K562 (cell line): ENCODE results near the gene KLHL12. TPM values are rescaled to one million over a fixed set of nuclear protein-coding genes. Genes with fewer than 3 reads are reported as not detected.

Experiments
- ATAC-seq: fragments of 200-7000 bp; cut with Tn5 transposase; 3 replicates; pipeline ENCODE4 v1.9.1; 2020; ENCODE audit warnings: moderate library complexity
- BruUV-seq: library from RNA; stranded (reverse); fragments of 400-500 nt; replicated peaks from 2 replicates; lab custom pipeline; 2021; lab: Mats Ljungman, UMichigan
- CTCF ChIA-PET: fragments of 300-600 bp; formaldehyde crosslinking; extraction: SDS; loops from one replicate; lab custom pipeline; 2021; ENCODE audit warnings: low intra/inter-chr PET ratio; lab: Yijun Ruan, JAX
- POLR2A ChIA-PET: fragments of 300-600, 350-650 bp; sonication (Branson Sonifier 250); formaldehyde crosslinking; extraction: SDS; loops from one replicate; lab custom pipeline; 2021; ENCODE audit warnings: antibody characterized with exemption, inconsistent platforms; lab: Yijun Ruan, JAX
- DNase-seq, 4 experiments: peaks; one replicate each; pipeline versions ENCODE4 v3.0.0 to v3.0.0-alpha.2; 2011 to 2018; ENCODE audit warnings: low spot score in 3 of 4, mixed read lengths in 3 of 4; ENCODE audit errors: extremely low read depth in 1 of 4
- FAIRE-seq: peaks from 2 replicates; lab custom pipeline; 2011; peaks lifted over from hg19 to GRCh38; lab: Jason Lieb, UNC
- H2AFZ ChIP-seq: 2 replicates; pipeline ENCODE4 v1.6.0; 2011; ENCODE audit warnings: low read depth, low read length, control low read depth, inconsistent platforms
- H3K27ac ChIP-seq: fragments of 200-600 bp; 3 replicates; pipeline ENCODE4 v1.8.0; 2011; ENCODE audit warnings: low read depth, mild to moderate bottlenecking, control low read depth, inconsistent platforms, low read length, moderate library complexity, mixed read lengths; ENCODE audit errors: extremely low read depth
- H3K27me3 ChIP-seq, 2 experiments: fragments of 300-600 bp in 1 of 2; 2 replicates in 1 of 2; 3 replicates in 1 of 2; pipeline versions ENCODE4 v1.6.0 to v1.8.0; 2011; ENCODE audit warnings: inconsistent platforms in 2 of 2, low read length in 2 of 2, mild to moderate bottlenecking in 1 of 2, mixed read lengths in 1 of 2, moderate library complexity in 1 of 2; ENCODE audit not compliant: control insufficient read depth in 2 of 2, insufficient read depth in 2 of 2
- H3K36me3 ChIP-seq: fragments of 300-600 bp; 3 replicates; pipeline ENCODE4 v1.8.0; 2011; ENCODE audit warnings: mild to moderate bottlenecking, low read length, inconsistent platforms; ENCODE audit not compliant: control insufficient read depth, insufficient read depth
- H3K4me1 ChIP-seq, 2 experiments: fragments of 200-600 bp in 1 of 2; replicated peaks in 1 of 2; 2 replicates in 1 of 2; 3 replicates in 1 of 2; pipeline versions ENCODE4 v1.5.1 to v1.8.0; 2011; ENCODE audit warnings: inconsistent platforms in 2 of 2, low read length in 2 of 2, mild to moderate bottlenecking in 1 of 2, mixed read lengths in 1 of 2, moderate library complexity in 1 of 2; ENCODE audit not compliant: control insufficient read depth in 2 of 2, insufficient read depth in 2 of 2
- H3K4me2 ChIP-seq: 2 replicates; pipeline ENCODE4 v1.6.1; 2011; ENCODE audit warnings: low read length, control low read depth, inconsistent platforms, mixed read lengths; ENCODE audit not compliant: insufficient read depth
- H3K4me3 ChIP-seq: fragments of 200-600 bp; sonication (generic), shearing (Covaris generic); 2 replicates; pipeline ENCODE4 v1.5.1; 2016; ENCODE audit warnings: control low read depth, inconsistent platforms
- H3K79me2 ChIP-seq: fragments of 200-600 bp; 3 replicates; pipeline ENCODE4 v1.8.0; 2011; ENCODE audit warnings: low read length, inconsistent platforms; ENCODE audit not compliant: control insufficient read depth, insufficient read depth
- H3K9ac ChIP-seq, 2 experiments: 2 replicates each; pipeline versions ENCODE4 v1.6.0 to v1.6.1; 2011; ENCODE audit warnings: low read depth in 2 of 2, low read length in 2 of 2, control low read depth in 1 of 2, inconsistent platforms in 1 of 2, mild to moderate bottlenecking in 1 of 2, mixed read lengths in 1 of 2; ENCODE audit not compliant: insufficient read depth in 1 of 2
- H3K9me1 ChIP-seq: one replicate; pipeline ENCODE4 v1.6.0; 2011; ENCODE audit warnings: inconsistent platforms, mild to moderate bottlenecking, low read length, moderate library complexity; ENCODE audit not compliant: control insufficient read depth, insufficient read depth
- H3K9me3 ChIP-seq: replicated peaks from 2 replicates; pipeline ENCODE4 v1.5.1; 2011; ENCODE audit warnings: low read depth, low read length, inconsistent platforms; ENCODE audit not compliant: control insufficient read depth, insufficient read depth
- H4K20me1 ChIP-seq: replicated peaks from 2 replicates; pipeline ENCODE4 v1.6.1; 2011; ENCODE audit warnings: low read length, inconsistent platforms, mixed read lengths; ENCODE audit not compliant: control insufficient read depth, insufficient read depth
- ATF3 ChIP-seq, 2 experiments: fragments of 450-650 bp in 1 of 2; sonication (generic) in 1 of 2; formaldehyde crosslinking in 1 of 2; IDR thresholded peaks in 1 of 2; conservative IDR thresholded peaks in 1 of 2; 2 replicates each; pipeline versions ENCODE4 v1.6.1 to v1.8.1; 2016 to 2023; ENCODE audit warnings: mild to moderate bottlenecking in 2 of 2, moderate library complexity in 2 of 2, inconsistent platforms in 1 of 2, missing genetic modification reagents in 1 of 2
- CBFA2T3 ChIP-seq: fragments of 450-650 bp; IDR thresholded peaks from 2 replicates; pipeline ENCODE4 v1.6.1; 2017
- CREB1 ChIP-seq, 2 experiments: sonication (generic) in 1 of 2; formaldehyde crosslinking in 1 of 2; IDR thresholded peaks; 2 replicates each; pipeline versions ENCODE4 v1.6.1 to v1.8.0; 2012 to 2022; ENCODE audit warnings: inconsistent platforms in 1 of 2, mild to moderate bottlenecking in 1 of 2, missing genetic modification reagents in 1 of 2, moderate library complexity in 1 of 2
- CSDE1 ChIP-seq, 2 experiments: fragments of 450-650 bp; IDR thresholded peaks; 2 replicates each; pipeline ENCODE4 v1.6.1; 2016; ENCODE audit warnings: mild to moderate bottlenecking in 1 of 2
- ESRRA ChIP-seq: fragments of 450-650 bp; IDR thresholded peaks from 2 replicates; pipeline ENCODE4 v1.6.1; 2014; ENCODE audit warnings: low read depth, mild to moderate bottlenecking, moderate library complexity, borderline replicate concordance
- HMGXB4 ChIP-seq: sonication (generic); formaldehyde crosslinking; IDR thresholded peaks from 2 replicates; pipeline ENCODE4 v1.8.1; 2023; ENCODE audit warnings: mild to moderate bottlenecking, missing genetic modification reagents
- KDM1A ChIP-seq, 2 experiments: fragments of 450-650 bp; IDR thresholded peaks; 2 replicates each; pipeline ENCODE4 v1.6.1; 2016; ENCODE audit warnings: mild to moderate bottlenecking in 2 of 2
- MTA3 ChIP-seq: fragments of 450-650 bp; formaldehyde crosslinking; IDR thresholded peaks from 2 replicates; pipeline ENCODE4 v1.6.1; 2017; ENCODE audit warnings: mild to moderate bottlenecking, borderline replicate concordance
- MYC ChIP-seq, 2 experiments: fragments of 250-450 bp in 1 of 2; sonication (Bioruptor Pico) in 1 of 2; IDR thresholded peaks; 2 replicates each; pipeline versions ENCODE4 v1.5.1 to v1.6.1; 2012 to 2021; ENCODE audit warnings: low read depth in 2 of 2, borderline replicate concordance in 1 of 2, improper control_type of control experiment in 1 of 2, low read length in 1 of 2, mild to moderate bottlenecking in 1 of 2, moderate library complexity in 1 of 2
- PBX2 ChIP-seq, 2 experiments: IDR thresholded peaks in 1 of 2; conservative IDR thresholded peaks in 1 of 2; 2 replicates each; pipeline ENCODE4 v1.6.1; 2016; ENCODE audit warnings: low read depth in 2 of 2, mild to moderate bottlenecking in 1 of 2, missing compliant biosample characterization in 1 of 2, missing genetic modification characterization in 1 of 2, moderate library complexity in 1 of 2
- RBM15 ChIP-seq: fragments of 200-400 bp; formaldehyde crosslinking; IDR thresholded peaks from 2 replicates; pipeline ENCODE4 v1.6.1; 2018; ENCODE audit warnings: mild to moderate bottlenecking, low read length, moderate library complexity; ENCODE audit not compliant: insufficient read depth
- WHSC1 ChIP-seq: IDR thresholded peaks from one replicate; pipeline ENCODE4 v1.6.1; 2012; ENCODE audit warnings: low read length, control low read depth, inconsistent platforms
- ZNF316 ChIP-seq: fragments of 450-650 bp; IDR thresholded peaks from 2 replicates; pipeline ENCODE4 v1.6.1; 2016
- ZNF347 ChIP-seq: fragments of 450-650 bp; formaldehyde crosslinking; IDR thresholded peaks from 2 replicates; pipeline ENCODE4 v1.4.0; 2020; ENCODE audit warnings: low read depth, mild to moderate bottlenecking, moderate library complexity
- ZNF780A ChIP-seq: fragments of 250-450 bp; sonication (Bioruptor Pico); IDR thresholded peaks from 2 replicates; pipeline ENCODE4 v1.5.0; 2021; ENCODE audit warnings: mild to moderate bottlenecking
- WGBS: fragments of 100-300 bp; shearing (Covaris generic); methylation state at CpG from one replicate; pipeline ENCODE4 v1.1.6; 2016; ENCODE audit warnings: low coverage, mixed read lengths; ENCODE audit not compliant: insufficient coverage; ENCODE audit errors: missing lambda C conversion rate; 5-methylcytosine and 5-hydroxymethylcytosine counted together
- in situ Hi-C: fragments of 300-500 bp; cut with MboI; formaldehyde crosslinking; loops from 4 replicates; pipeline ENCODE4 v1.15.0; 2018; ENCODE audit warnings: inconsistent platforms, mixed read lengths
- intact Hi-C: fragments of 100-400 bp; cut with micrococcal nuclease; formaldehyde crosslinking; loops from 2 replicates; pipeline ENCODE4 v1.14.2; 2022
- polyA plus RNA-seq, 8 experiments: library from polyadenylated mRNA; depleted of rRNA in 4 of 8; stranded (reverse) in 5 of 8; unstranded in 3 of 8; fragments of >200 nt; fragmentation: Nextera tagmentation in 2 of 8; fragmentation: Illumina TruSeq in 1 of 8; extraction: Ambion mirVana in 2 of 8; extraction: Trizol in 1 of 8; gene quantifications; 2 replicates each; pipeline versions ENCODE4 v1.2.1 to v1.2.3, GENCODE V29; 2011 to 2014; ENCODE audit warnings: inconsistent platforms in 1 of 8, missing spikeins in 1 of 8
- total RNA-seq, 7 experiments: library from RNA; depleted of rRNA in 6 of 7; stranded (reverse); fragments of >200 nt in 6 of 7; fragmentation: Illumina TruSeq in 2 of 7; extraction: Trizol in 2 of 7; gene quantifications; 2 replicates each; pipeline versions ENCODE4 v1.2.1 to v1.2.3, GENCODE V29; 2011 to 2021; ENCODE audit warnings: low replicate concordance in 1 of 7

The KLHL12 gene
- total and polyA plus RNA-seq, 9 of the 15 experiments (the other 6 are each of a cell fraction or from before 2014, with no cell fraction given) = 23.1 to 85.1 (median 35.0) TPM

GRCh38 chr1:202905331-202905730, 21.7 kb downstream of the KLHL12 start:
- H3K4me2 ChIP-seq = no peak overlapping the region
- FAIRE-seq (no peak), ATAC-seq (no peak), DNase-seq (no peak)
- no peaks in the 10 kb centered on the region for H3K4me1 ChIP-seq
- POLR2A ChIA-PET = no interaction called here
- intact Hi-C loops = no loop called here
- no peak overlapping the region for H3K9ac ChIP-seq
- WGBS = 54% methylated on average over 4 of the region's 4 CpGs
- H3K9me1 ChIP-seq = no peaks in the 10 kb centered on the region
- no peaks in the 10 kb centered on the region for H3K27me3 ChIP-seq
- H4K20me1 ChIP-seq = no peaks in the 10 kb centered on the region
- no peak overlapping the region for H3K4me3 ChIP-seq
- no peak overlapping the region for H2AFZ ChIP-seq
- H3K79me2 ChIP-seq = no peaks in the 10 kb centered on the region
- H3K36me3 ChIP-seq = peaks cover 62% of the 10 kb centered on the region
- no peak overlapping the region for H3K27ac ChIP-seq
- no peaks in the 10 kb centered on the region for H3K9me3 ChIP-seq
- BruUV-seq = no TSS peak
- in situ Hi-C loops = no loop called here
- CTCF ChIA-PET = no interaction called here
- TF ChIP-seq MTA3 (no peak), ZNF316 (0 out of 2 replicates have a peak, but pooled peaks have one; percentile 1), ZNF780A (CRISPR knock-in tag) (no peak), KDM1A (IDR thresholded peaks at IDR 0.05) (peak; percentile 35 to 43; a peak in 3 of 4 replicates), CSDE1 (IDR thresholded peaks at IDR 0.05) (no peak), MYC (IDR thresholded peaks at IDR 0.05; ENCODE audit: low read depth, low read length) (no peak), MYC (CRISPR knock-in tag; IDR thresholded peaks at IDR 0.05; ENCODE audit: borderline replicate concordance, low read depth) (no peak), ZNF347 (CRISPR knock-in tag) (no peak), WHSC1 (no peak), ATF3 (IDR thresholded peaks at IDR 0.05) (no peak), ATF3 (CRISPR knock-in tag; conservative IDR thresholded peaks at IDR 0.05) (no peak), HMGXB4 (CRISPR knock-in tag) (no peak), ESRRA (no peak), CREB1 (IDR thresholded peaks at IDR 0.05) (no peak), CREB1 (CRISPR knock-in tag; IDR thresholded peaks at IDR 0.05) (no peak), PBX2 (CRISPR knock-in tag; IDR thresholded peaks at IDR 0.05; ENCODE audit: low read depth) (no peak), PBX2 (tag; conservative IDR thresholded peaks at IDR 0.05; ENCODE audit: low read depth) (no peak), CBFA2T3 (peak; percentile 43), RBM15 (no peak)
